ENCODE results near the gene UBE2O. TPM values are rescaled to one million over a fixed set of nuclear protein-coding genes. Genes with fewer than 3 reads are reported as not detected.

Gene UBE2O
- total RNA-seq, 4 donors from 2014 or later = 16.4 to 46.5 (median 32.4) TPM

GRCh38 chr17:76477576-76477975, 24.6 kb upstream of the UBE2O start:
- ATAC-seq = no peak
- Histone ChIP-seq H3K27me3 (no peaks in the 10 kb centered on the region), H3K36me3 (peaks cover 0 to 51% of the 10 kb centered on the region in 2 donors), H3K27ac (no peak overlapping the region), H3K9me3 (no peaks in the 10 kb centered on the region), H3K4me3 (no peak overlapping the region), H3K4me1 (no peaks in the 10 kb centered on the region)
- no peak for TF ChIP-seq POLR2A (IDR thresholded peaks at IDR 0.05)
- no peak for TF ChIP-seq CTCF (IDR thresholded peaks at IDR 0.05 in 4 of 5, conservative IDR thresholded peaks at IDR 0.05 in 1 of 5)
- DNase-seq = no peak
- intact Hi-C loops (cut with DNase I; ENCODE audit: low total_unique reads) (no loop called here), in situ Hi-C loops (cut with MboI; ENCODE audit: low sequenced_read_pairs in 4 of 4) (no loop called here)

GRCh38 chr17:76476736-76477135, 23.8 kb upstream of the UBE2O start:
- intact Hi-C loops (cut with DNase I; ENCODE audit: low total_unique reads) = no loop called here

GRCh38 chr17:76475302-76475701, 22.4 kb upstream of the UBE2O start:
- in situ Hi-C loops (cut with MboI; ENCODE audit: low sequenced_read_pairs in 4 of 4) (no loop called here), intact Hi-C loops (cut with DNase I; ENCODE audit: low total_unique reads) (no loop called here)
- H3K27me3 ChIP-seq = no peaks in the 10 kb centered on the region
- H3K4me3 ChIP-seq = no peak overlapping the region
- H3K27ac ChIP-seq = no peak overlapping the region
- no peak for DNase-seq
- TF ChIP-seq POLR2A (IDR thresholded peaks at IDR 0.05) (no peak), CTCF (IDR thresholded peaks at IDR 0.05 in 4 of 5, conservative IDR thresholded peaks at IDR 0.05 in 1 of 5) (no peak)
- H3K9me3 ChIP-seq = no peaks in the 10 kb centered on the region
- H3K36me3 ChIP-seq = peaks cover 0 to 64% of the 10 kb centered on the region in 2 donors
- no peak for ATAC-seq
- H3K4me1 ChIP-seq = no peaks in the 10 kb centered on the region

More at GRCh38 chr17:76476736-76477135, 23.8 kb upstream of the UBE2O start:
- Histone ChIP-seq H3K27ac (no peak overlapping the region), H3K36me3 (peaks cover 0 to 59% of the 10 kb centered on the region in 2 donors), H3K27me3 (no peaks in the 10 kb centered on the region), H3K4me3 (no peak overlapping the region), H3K9me3 (no peaks in the 10 kb centered on the region), H3K4me1 (no peaks in the 10 kb centered on the region)
- DNase-seq = no peak
- no peak for ATAC-seq
- in situ Hi-C loops (cut with MboI; ENCODE audit: low sequenced_read_pairs in 4 of 4) = no loop called here
- TF ChIP-seq POLR2A (IDR thresholded peaks at IDR 0.05) = no peak

- H3K4me3 ChIP-seq = no peak overlapping the region
- TF ChIP-seq CTCF (IDR thresholded peaks at IDR 0.05 in 4 of 5, conservative IDR thresholded peaks at IDR 0.05 in 1 of 5) = no peak
- TF ChIP-seq POLR2A (IDR thresholded peaks at IDR 0.05) = no peak
- ATAC-seq (no peak), DNase-seq (no peak)
- H3K27me3 ChIP-seq = no peaks in the 10 kb centered on the region
- intact Hi-C loops (cut with DNase I; ENCODE audit: low total_unique reads) = no loop called here
- H3K4me1 ChIP-seq = no peaks in the 10 kb centered on the region
- H3K27ac ChIP-seq = no peak overlapping the region
- in situ Hi-C loops (cut with MboI; ENCODE audit: low sequenced_read_pairs in 4 of 4) = no loop called here
- H3K36me3 ChIP-seq = peaks cover 0 to 64% of the 10 kb centered on the region in 2 donors
- H3K9me3 ChIP-seq = no peaks in the 10 kb centered on the region
Observed at GRCh38 chr17:76474894-76475293, 21.9 kb upstream of the UBE2O start.

GRCh38 chr17:76474238-76474637, 21.3 kb upstream of the UBE2O start:
- Histone ChIP-seq H3K36me3 (peaks cover 0 to 58% of the 10 kb centered on the region in 2 donors), H3K27me3 (no peaks in the 10 kb centered on the region), H3K4me1 (no peaks in the 10 kb centered on the region), H3K9me3 (no peaks in the 10 kb centered on the region), H3K4me3 (no peak overlapping the region), H3K27ac (no peak overlapping the region)
- in situ Hi-C loops (cut with MboI; ENCODE audit: low sequenced_read_pairs in 4 of 4) (no loop called here), intact Hi-C loops (cut with DNase I; ENCODE audit: low total_unique reads) (no loop called here)
- TF ChIP-seq CTCF (IDR thresholded peaks at IDR 0.05 in 4 of 5, conservative IDR thresholded peaks at IDR 0.05 in 1 of 5) (no peak), POLR2A (IDR thresholded peaks at IDR 0.05) (no peak)
- ATAC-seq = no peak
- DNase-seq = no peak

Measured in gastrocnemius medialis (tissue), 4 donors.